ENCODE results near the gene HIVEP3.

Gene HIVEP3

DNA sequence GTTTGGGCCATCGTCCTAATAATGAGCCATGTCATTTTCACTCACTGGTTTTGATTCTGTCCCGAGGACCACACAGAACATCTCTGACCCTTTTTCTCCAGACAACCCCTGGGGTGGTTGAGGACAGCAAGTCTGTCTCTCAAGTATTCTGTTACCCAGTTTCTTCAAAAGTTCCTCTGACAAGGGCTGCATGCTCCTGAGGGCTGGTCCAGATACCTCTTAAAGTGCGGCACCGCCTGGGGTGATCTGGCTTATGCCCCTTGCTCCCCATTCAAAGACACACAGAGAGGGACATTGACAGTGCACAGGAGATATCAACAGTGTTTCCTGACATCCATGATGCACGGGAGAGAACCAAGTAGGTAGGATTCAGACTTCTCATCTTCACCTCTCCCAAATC, 301.4 kb downstream of the HIVEP3 start:
- DNase-seq = no peak
- Mint-ChIP-seq H3K9me3 (no peaks in the 10 kb centered on the region), H3K27ac (no peak overlapping the region), H3K4me1 (peaks cover 54% of the 10 kb centered on the region), H3K4me3 (no peak overlapping the region), H3K27me3 (no peaks in the 10 kb centered on the region)
- no peak for ATAC-seq

DNA sequence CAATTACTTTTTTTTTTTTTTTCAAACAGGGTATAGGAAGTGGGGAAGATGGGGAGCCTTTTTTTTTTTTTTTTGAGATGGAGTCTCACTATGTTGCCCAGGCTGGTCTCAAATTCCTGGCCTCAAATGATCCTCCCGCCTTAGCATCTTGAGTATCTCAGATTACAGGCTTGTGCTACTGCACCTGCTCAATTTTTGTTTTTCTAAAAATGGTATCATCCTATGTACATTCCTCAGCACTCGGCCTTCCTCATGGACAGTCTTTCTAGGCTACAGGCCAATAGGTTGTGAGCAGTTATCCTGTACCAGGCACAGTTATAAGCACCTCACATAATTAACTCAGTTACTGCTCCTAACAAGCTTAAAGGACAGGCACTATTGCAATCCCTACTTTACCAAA, 302.2 kb downstream of the HIVEP3 start:
- ATAC-seq (no peak), DNase-seq (no peak)
- Mint-ChIP-seq H3K27ac (no peak overlapping the region), H3K4me3 (no peak overlapping the region), H3K9me3 (no peaks in the 10 kb centered on the region), H3K4me1 (peaks cover 46% of the 10 kb centered on the region), H3K27me3 (no peaks in the 10 kb centered on the region)

DNA sequence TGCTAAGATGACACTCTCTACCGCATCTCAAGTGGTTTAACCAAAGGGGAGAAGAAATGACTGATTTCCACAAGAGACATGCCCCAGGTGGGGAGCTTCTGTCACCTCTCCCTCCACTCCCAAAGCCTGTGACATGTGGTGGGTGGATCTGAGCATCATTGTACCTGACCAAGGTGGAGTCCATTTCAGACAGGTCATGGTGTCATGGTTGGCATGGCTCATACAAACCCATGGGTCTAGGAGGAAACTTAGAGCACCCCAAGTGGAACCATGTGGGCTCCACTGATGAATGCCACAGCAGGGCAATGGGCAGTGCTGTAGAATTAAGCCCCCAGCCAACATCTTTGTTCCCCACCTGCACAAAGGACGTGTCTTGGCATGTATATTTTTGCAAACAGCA, 302.7 kb downstream of the HIVEP3 start:
- peaks cover 43% of the 10 kb centered on the region for H3K4me1 Mint-ChIP-seq
- no peak for ATAC-seq
- H3K9me3 Mint-ChIP-seq = no peaks in the 10 kb centered on the region
- no peak overlapping the region for H3K4me3 Mint-ChIP-seq
- no peak for DNase-seq
- H3K27me3 Mint-ChIP-seq = no peaks in the 10 kb centered on the region
- peak overlapping the region in 1 of 2 donors; percentile 8 for H3K27ac Mint-ChIP-seq

GRCh38 chr1:41615316-41615715, 303.4 kb downstream of the HIVEP3 start:
- H3K27ac Mint-ChIP-seq = peak overlapping the region in 1 of 2 donors; percentile 13
- ATAC-seq = no peak
- no peak overlapping the region for H3K4me3 Mint-ChIP-seq
- H3K9me3 Mint-ChIP-seq = no peaks in the 10 kb centered on the region
- no peaks in the 10 kb centered on the region for H3K27me3 Mint-ChIP-seq
- DNase-seq = no peak
- H3K4me1 Mint-ChIP-seq = peaks cover 36% of the 10 kb centered on the region

GRCh38 chr1:41614818-41615217, 303.9 kb downstream of the HIVEP3 start:
- Mint-ChIP-seq H3K27me3 (no peaks in the 10 kb centered on the region), H3K9me3 (no peaks in the 10 kb centered on the region), H3K4me1 (peaks cover 37% of the 10 kb centered on the region), H3K4me3 (no peak overlapping the region), H3K27ac (peak overlapping the region in 1 of 2 donors; percentile 13)
- DNase-seq = no peak
- ATAC-seq = no peak

- no peaks in the 10 kb centered on the region for H3K27me3 Mint-ChIP-seq
- DNase-seq = no peak
- no peaks in the 10 kb centered on the region for H3K9me3 Mint-ChIP-seq
- H3K4me1 Mint-ChIP-seq = peaks cover 34% of the 10 kb centered on the region
- H3K4me3 Mint-ChIP-seq = no peak overlapping the region
- no peak for ATAC-seq
- peak overlapping the region in 1 of 2 donors; percentile 36 for H3K27ac Mint-ChIP-seq
These were observed 304.8 kb downstream of the HIVEP3 start for GRCh38 chr1:41613689-41614574.

GRCh38 chr1:41612953-41613352, 305.8 kb downstream of the HIVEP3 start:
- H3K9me3 Mint-ChIP-seq = no peaks in the 10 kb centered on the region
- H3K4me3 Mint-ChIP-seq = no peak overlapping the region
- no peak overlapping the region for H3K27ac Mint-ChIP-seq
- no peaks in the 10 kb centered on the region for H3K27me3 Mint-ChIP-seq
- no peak for DNase-seq
- no peak for ATAC-seq
- peaks cover 42% of the 10 kb centered on the region for H3K4me1 Mint-ChIP-seq

- Mint-ChIP-seq H3K9me3 (no peaks in the 10 kb centered on the region), H3K4me1 (peaks cover 52% of the 10 kb centered on the region), H3K4me3 (no peak overlapping the region), H3K27me3 (no peaks in the 10 kb centered on the region), H3K27ac (peak overlapping the region in 1 of 2 donors; percentile 61)
- no peak for DNase-seq
- no peak for ATAC-seq
These were observed 306.7 kb downstream of the HIVEP3 start for GRCh38 chr1:41611932-41612450.

GRCh38 chr1:41611068-41611931, 307.4 kb downstream of the HIVEP3 start:
- no peak for DNase-seq
- Mint-ChIP-seq H3K9me3 (no peaks in the 10 kb centered on the region), H3K27ac (peak overlapping the region in 1 of 2 donors; percentile 61), H3K27me3 (no peaks in the 10 kb centered on the region), H3K4me3 (no peak overlapping the region), H3K4me1 (peaks cover 52% of the 10 kb centered on the region)
- no peak for ATAC-seq

DNA sequence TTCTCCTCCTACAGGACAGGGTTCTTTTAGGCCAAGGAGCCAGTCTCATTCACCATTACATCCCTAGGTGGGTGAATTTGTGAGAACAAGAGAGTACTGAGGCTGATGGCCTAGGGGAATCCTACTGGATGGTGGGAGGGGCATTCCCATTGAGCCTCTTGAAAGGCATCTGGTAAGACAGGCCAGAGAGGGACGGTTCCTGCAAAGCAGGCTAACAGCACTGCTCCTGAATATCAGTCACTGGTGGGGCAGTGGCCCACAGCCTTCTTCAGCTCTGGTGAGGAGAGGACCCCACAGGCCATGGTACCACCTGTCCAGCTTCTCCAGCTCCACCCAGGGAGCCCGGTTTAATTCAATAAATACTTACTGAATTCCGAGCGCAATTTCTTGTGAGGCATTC, 308.4 kb downstream of the HIVEP3 start:
- H3K9me3 Mint-ChIP-seq = no peaks in the 10 kb centered on the region
- no peak overlapping the region for H3K27ac Mint-ChIP-seq
- DNase-seq (no peak), ATAC-seq (no peak)
- no peak overlapping the region for H3K4me3 Mint-ChIP-seq
- no peaks in the 10 kb centered on the region for H3K27me3 Mint-ChIP-seq
- peaks cover 52% of the 10 kb centered on the region for H3K4me1 Mint-ChIP-seq

- H3K4me3 Mint-ChIP-seq = no peak overlapping the region
- no peaks in the 10 kb centered on the region for H3K27me3 Mint-ChIP-seq
- H3K4me1 Mint-ChIP-seq = peaks cover 51% of the 10 kb centered on the region
- no peak for DNase-seq
- no peak overlapping the region for H3K27ac Mint-ChIP-seq
- no peaks in the 10 kb centered on the region for H3K9me3 Mint-ChIP-seq
- ATAC-seq = no peak
These were observed 309.4 kb downstream of the HIVEP3 start for GRCh38 chr1:41609166-41609883.

GRCh38 chr1:41608211-41608610, 310.5 kb downstream of the HIVEP3 start:
- Mint-ChIP-seq H3K4me3 (no peak overlapping the region), H3K27ac (no peak overlapping the region), H3K9me3 (no peaks in the 10 kb centered on the region), H3K27me3 (no peaks in the 10 kb centered on the region), H3K4me1 (peaks cover 45% of the 10 kb centered on the region)
- DNase-seq (no peak), ATAC-seq (no peak)

GRCh38 chr1:41607808-41608207, 310.9 kb downstream of the HIVEP3 start:
- Mint-ChIP-seq H3K4me1 (peaks cover 45% of the 10 kb centered on the region), H3K27ac (peak overlapping the region in 1 of 2 donors; percentile 88), H3K27me3 (no peaks in the 10 kb centered on the region), H3K4me3 (no peak overlapping the region), H3K9me3 (no peaks in the 10 kb centered on the region)
- DNase-seq = no peak
- ATAC-seq = no peak

DNA sequence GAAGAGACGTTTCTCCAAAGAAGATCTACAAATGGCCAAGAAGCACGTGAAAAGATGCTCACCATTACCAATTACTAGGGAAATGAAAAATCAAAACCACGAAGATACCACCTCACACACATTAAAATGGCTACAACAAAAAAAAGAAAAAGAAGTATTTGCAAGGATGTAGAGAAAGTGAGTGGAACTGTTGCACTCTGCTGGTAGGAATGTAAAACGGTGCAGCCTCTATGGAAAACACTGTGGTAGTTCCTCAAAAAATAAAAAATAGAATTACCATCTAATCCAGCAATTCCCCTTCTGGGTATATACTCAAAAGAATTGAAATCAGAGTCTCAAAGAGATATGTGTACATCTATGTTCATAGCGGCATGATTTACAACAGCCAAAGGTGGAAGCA, 318.8 kb downstream of the HIVEP3 start:
- Mint-ChIP-seq H3K27me3 (no peaks in the 10 kb centered on the region), H3K27ac (no peak overlapping the region), H3K4me3 (no peak overlapping the region), H3K4me1 (peaks cover 41% of the 10 kb centered on the region), H3K9me3 (peaks cover 8 to 11% of the 10 kb centered on the region in 2 donors)
- ATAC-seq = no peak
- DNase-seq = no peak

- ATAC-seq = no peak
- Mint-ChIP-seq H3K27ac (no peak overlapping the region), H3K9me3 (peaks cover 8 to 11% of the 10 kb centered on the region in 2 donors), H3K27me3 (no peaks in the 10 kb centered on the region), H3K4me3 (no peak overlapping the region), H3K4me1 (peaks cover 46% of the 10 kb centered on the region)
- DNase-seq = no peak
These were observed 320.4 kb downstream of the HIVEP3 start for GRCh38 chr1:41598325-41598724.
